ENCODE measurements around the gene RAD51B. TPM values are rescaled to one million over a fixed set of nuclear protein-coding genes. Genes with fewer than 3 reads are reported as not detected.

The RAD51B gene
- total and polyA plus RNA-seq, 4 experiments from 2014 or later: 22.0 to 35.7 (median 31.4) TPM

GRCh38 chr14:68292441-68293215, 473.0 kb downstream of the RAD51B start:
- intact Hi-C loops (cut with micrococcal nuclease): no loop called here
- H3K4me3 ChIP-seq (ENCODE audit: low read length in 2 of 2): no peak overlapping the region
- ChIA-PET POLR2A (ENCODE audit: partially characterized antibody) (interaction anchor here (0.7 to 2.5 kb wide), 13 partner anchors 9 to 522 kb away, joined by 3 to 25 read pairs (median 5); partner anchors contain the start of gene ZFP36L1), CTCF (ENCODE audit: partially characterized antibody) (interaction anchor here (0.9 to 2.5 kb wide), 7 partner anchors 8 to 496 kb away, joined by 3 to 10 read pairs (median 6); no protein-coding TSS in a partner anchor)
- H3K4me1 ChIP-seq (ENCODE audit: insufficient read depth, low read length): peaks cover 49% of the 10 kb centered on the region
- H3K9me3 Mint-ChIP-seq: no peaks in the 10 kb centered on the region
- no peaks in the 10 kb centered on the region for H3K9me3 ChIP-seq (ENCODE audit: control insufficient read depth in 1 of 2, low read length in 2 of 2)
- no peaks in the 10 kb centered on the region for H3K36me3 Mint-ChIP-seq
- H3K27ac ChIP-seq (ENCODE audit: low read depth, low read length): peak overlapping the region; percentile 11
- DNase-seq: no peak
- peaks cover 32 to 56% (median 39%) of the 10 kb centered on the region in 4 donors for H3K4me1 Mint-ChIP-seq
- H3K27me3 ChIP-seq (ENCODE audit: insufficient read depth, low read length): no peaks in the 10 kb centered on the region
- H3K27me3 Mint-ChIP-seq: no peaks in the 10 kb centered on the region
- no peaks in the 10 kb centered on the region for H3K36me3 ChIP-seq (ENCODE audit: insufficient read depth, low read length)
- peak overlapping the region in 6 of 8 donors; percentile 51 to 81 (median 67) for H3K4me3 Mint-ChIP-seq
- H3K27ac Mint-ChIP-seq: peak overlapping the region; percentile 76 to 94 (median 86)

GRCh38 chr14:68293404-68293803, 473.8 kb downstream of the RAD51B start:
- DNase-seq: peak in 1 of 5 donors; percentile 26
- H3K4me1 ChIP-seq (ENCODE audit: insufficient read depth, low read length): peaks cover 47% of the 10 kb centered on the region
- POLR2A ChIA-PET (ENCODE audit: partially characterized antibody): interaction anchor here (1.1 to 2.5 kb wide), 8 partner anchors 10 to 521 kb away, joined by 4 to 25 read pairs (median 6); no protein-coding TSS in a partner anchor
- intact Hi-C loops (cut with micrococcal nuclease): no loop called here
- CTCF ChIA-PET (ENCODE audit: partially characterized antibody): interaction anchor here (0.9 to 2.5 kb wide), 5 partner anchors 8 to 84 kb away, joined by 3 to 8 read pairs (median 6); no protein-coding TSS in a partner anchor
- H3K4me3 Mint-ChIP-seq: peak overlapping the region in 7 of 8 donors; percentile 36 to 81 (median 65)
- H3K4me3 ChIP-seq (ENCODE audit: low read length in 2 of 2): no peak overlapping the region
- H3K27me3 Mint-ChIP-seq: no peaks in the 10 kb centered on the region
- no peaks in the 10 kb centered on the region for H3K27me3 ChIP-seq (ENCODE audit: insufficient read depth, low read length)
- H3K9me3 Mint-ChIP-seq: no peaks in the 10 kb centered on the region
- no peaks in the 10 kb centered on the region for H3K36me3 Mint-ChIP-seq
- peak overlapping the region; percentile 57 to 94 (median 86) for H3K27ac Mint-ChIP-seq
- H3K4me1 Mint-ChIP-seq: peaks cover 31 to 52% (median 41%) of the 10 kb centered on the region in 4 donors
- H3K36me3 ChIP-seq (ENCODE audit: insufficient read depth, low read length): no peaks in the 10 kb centered on the region
- no peak overlapping the region for H3K27ac ChIP-seq (ENCODE audit: low read depth, low read length)
- H3K9me3 ChIP-seq (ENCODE audit: control insufficient read depth in 1 of 2, low read length in 2 of 2): no peaks in the 10 kb centered on the region

- intact Hi-C loops (cut with micrococcal nuclease): no loop called here
- ChIA-PET CTCF (ENCODE audit: partially characterized antibody) (no interaction called here), POLR2A (ENCODE audit: partially characterized antibody) (interaction anchor here (1.6 kb wide), 1 partner anchor 12 kb away, joined by 5 read pairs; no protein-coding TSS in a partner anchor)
- H3K27me3 Mint-ChIP-seq: no peaks in the 10 kb centered on the region
- H3K4me1 Mint-ChIP-seq: peaks cover 29 to 48% (median 38%) of the 10 kb centered on the region in 4 donors
- peak overlapping the region in 3 of 7 donors; percentile 24 to 63 (median 44) for H3K27ac Mint-ChIP-seq
- no peaks in the 10 kb centered on the region for H3K36me3 ChIP-seq (ENCODE audit: insufficient read depth, low read length)
- H3K36me3 Mint-ChIP-seq: no peaks in the 10 kb centered on the region
- peaks cover 45% of the 10 kb centered on the region for H3K4me1 ChIP-seq (ENCODE audit: insufficient read depth, low read length)
- no peaks in the 10 kb centered on the region for H3K9me3 Mint-ChIP-seq
- no peak overlapping the region for H3K27ac ChIP-seq (ENCODE audit: low read depth, low read length)
- no peak for DNase-seq
- no peaks in the 10 kb centered on the region for H3K27me3 ChIP-seq (ENCODE audit: insufficient read depth, low read length)
- no peak overlapping the region for H3K4me3 ChIP-seq (ENCODE audit: low read length in 2 of 2)
- no peaks in the 10 kb centered on the region for H3K9me3 ChIP-seq (ENCODE audit: control insufficient read depth in 1 of 2, low read length in 2 of 2)
- peak overlapping the region in 1 of 8 donors; percentile 8 for H3K4me3 Mint-ChIP-seq
These were observed 475.8 kb downstream of the RAD51B start for GRCh38 chr14:68295316-68295816.

GRCh38 chr14:68297039-68297438, 477.5 kb downstream of the RAD51B start:
- peaks cover 36% of the 10 kb centered on the region for H3K4me1 ChIP-seq (ENCODE audit: insufficient read depth, low read length)
- Mint-ChIP-seq H3K4me1 (peaks cover 28 to 41% (median 32%) of the 10 kb centered on the region in 4 donors), H3K27me3 (no peaks in the 10 kb centered on the region), H3K9me3 (peaks cover 0 to 9% (median 2%) of the 10 kb centered on the region in 8 donors), H3K27ac (no peak overlapping the region), H3K4me3 (no peak overlapping the region), H3K36me3 (peaks cover 0 to 7% of the 10 kb centered on the region in 2 donors)
- POLR2A ChIA-PET (ENCODE audit: partially characterized antibody): interaction anchor here (0.8 to 0.9 kb wide), 2 partner anchors 14 to 16 kb away, joined by 3 read pairs; no protein-coding TSS in a partner anchor
- H3K4me3 ChIP-seq (ENCODE audit: low read length in 2 of 2): no peak overlapping the region
- no peak for DNase-seq
- H3K27me3 ChIP-seq (ENCODE audit: insufficient read depth, low read length): no peaks in the 10 kb centered on the region
- H3K36me3 ChIP-seq (ENCODE audit: insufficient read depth, low read length): no peaks in the 10 kb centered on the region
- H3K9me3 ChIP-seq (ENCODE audit: control insufficient read depth in 1 of 2, low read length in 2 of 2): no peaks in the 10 kb centered on the region
- no peak overlapping the region for H3K27ac ChIP-seq (ENCODE audit: low read depth, low read length)
- CTCF ChIA-PET (ENCODE audit: partially characterized antibody): interaction anchor here (2.1 to 2.2 kb wide), 2 partner anchors 9 to 14 kb away, joined by 5 to 11 read pairs; no protein-coding TSS in a partner anchor
- intact Hi-C loops (cut with micrococcal nuclease): no loop called here

- DNase-seq: no peak
- peak overlapping the region in 5 of 7 donors; percentile 13 to 81 (median 37) for H3K27ac Mint-ChIP-seq
- H3K9me3 Mint-ChIP-seq: peaks cover 0 to 12% (median 5%) of the 10 kb centered on the region in 8 donors
- ChIA-PET CTCF (ENCODE audit: partially characterized antibody) (interaction anchor here (0.9 to 2.2 kb wide), 3 partner anchors 10 to 491 kb away, joined by 3 to 11 read pairs (median 5); no protein-coding TSS in a partner anchor), POLR2A (ENCODE audit: partially characterized antibody) (interaction anchor here (0.8 to 1.0 kb wide), 2 partner anchors 9 to 14 kb away, joined by 3 to 4 read pairs; no protein-coding TSS in a partner anchor)
- H3K4me1 Mint-ChIP-seq: peaks cover 20 to 32% (median 23%) of the 10 kb centered on the region in 4 donors
- H3K27me3 Mint-ChIP-seq: no peaks in the 10 kb centered on the region
- H3K4me3 ChIP-seq (ENCODE audit: low read length in 2 of 2): no peak overlapping the region
- no peaks in the 10 kb centered on the region for H3K36me3 ChIP-seq (ENCODE audit: insufficient read depth, low read length)
- peaks cover 0 to 15% of the 10 kb centered on the region in 2 donors for H3K36me3 Mint-ChIP-seq
- no peaks in the 10 kb centered on the region for H3K9me3 ChIP-seq (ENCODE audit: control insufficient read depth in 1 of 2, low read length in 2 of 2)
- no peaks in the 10 kb centered on the region for H3K27me3 ChIP-seq (ENCODE audit: insufficient read depth, low read length)
- peaks cover 27% of the 10 kb centered on the region for H3K4me1 ChIP-seq (ENCODE audit: insufficient read depth, low read length)
- H3K27ac ChIP-seq (ENCODE audit: low read depth, low read length): no peak overlapping the region
- no peak overlapping the region for H3K4me3 Mint-ChIP-seq
- intact Hi-C loops (cut with micrococcal nuclease): no loop called here
These were observed 478.4 kb downstream of the RAD51B start for GRCh38 chr14:68297876-68298468.

- no peak overlapping the region for H3K27ac Mint-ChIP-seq
- POLR2A ChIA-PET (ENCODE audit: partially characterized antibody): no interaction called here
These were observed 481.0 kb downstream of the RAD51B start for GRCh38 chr14:68300608-68301007.

More at GRCh38 chr14:68300608-68301007, 481.0 kb downstream of the RAD51B start:
- Mint-ChIP-seq H3K4me1 (peaks cover 7 to 14% (median 8%) of the 10 kb centered on the region in 4 donors), H3K4me3 (no peak overlapping the region), H3K36me3 (peaks cover 0 to 16% of the 10 kb centered on the region in 2 donors), H3K9me3 (peaks cover 0 to 12% (median 6%) of the 10 kb centered on the region in 8 donors), H3K27me3 (no peaks in the 10 kb centered on the region)
- intact Hi-C loops (cut with micrococcal nuclease): no loop called here
- no peak overlapping the region for H3K4me3 ChIP-seq (ENCODE audit: low read length in 2 of 2)
- peaks cover 6% of the 10 kb centered on the region for H3K4me1 ChIP-seq (ENCODE audit: insufficient read depth, low read length)
- H3K36me3 ChIP-seq (ENCODE audit: insufficient read depth, low read length): no peaks in the 10 kb centered on the region
- H3K27ac ChIP-seq (ENCODE audit: low read depth, low read length): no peak overlapping the region
- DNase-seq: no peak
- H3K9me3 ChIP-seq (ENCODE audit: control insufficient read depth in 1 of 2, low read length in 2 of 2): no peaks in the 10 kb centered on the region
- CTCF ChIA-PET (ENCODE audit: partially characterized antibody): interaction anchor here (1.7 kb wide), 1 partner anchor 9 kb away, joined by 3 read pairs; no protein-coding TSS in a partner anchor
- H3K27me3 ChIP-seq (ENCODE audit: insufficient read depth, low read length): no peaks in the 10 kb centered on the region

Measured in CD4-positive, alpha-beta memory T cell (primary cell).